Duodenal mucosa (tissue), 2 donors: ENCODE results near the gene ABHD17B.

Experiments
- H3K27ac ChIP-seq: one replicate; pipeline ENCODE4 v1.7.0; 2013; ENCODE audit warnings: low read depth, low read length
- H3K27me3 ChIP-seq, 2 donors: one replicate each; pipeline ENCODE4 v1.7.0; 2013; ENCODE audit warnings: low read length in 2 of 2, control low read depth in 1 of 2; ENCODE audit not compliant: insufficient read depth in 2 of 2, control insufficient read depth in 1 of 2
- H3K36me3 ChIP-seq, 2 donors: one replicate each; pipeline ENCODE4 v1.7.0; 2013; ENCODE audit warnings: low read length in 2 of 2, control low read depth in 1 of 2; ENCODE audit not compliant: insufficient read depth in 2 of 2, control insufficient read depth in 1 of 2
- H3K4me1 ChIP-seq, 2 donors: one replicate each; pipeline ENCODE4 v1.7.0; 2013; ENCODE audit warnings: low read length in 2 of 2, control low read depth in 1 of 2; ENCODE audit not compliant: insufficient read depth in 2 of 2, control insufficient read depth in 1 of 2
- H3K4me3 ChIP-seq, 2 donors: one replicate each; pipeline ENCODE4 v1.7.0; 2013; ENCODE audit warnings: low read length in 2 of 2, low read depth in 1 of 2
- H3K9ac ChIP-seq, 2 donors: one replicate each; pipeline ENCODE4 v1.7.0; 2013; ENCODE audit warnings: low read length in 2 of 2, low read depth in 1 of 2
- H3K9me3 ChIP-seq, 2 donors: one replicate each; pipeline ENCODE4 v1.7.0; 2013; ENCODE audit warnings: low read length in 2 of 2, control low read depth in 1 of 2; ENCODE audit not compliant: control insufficient read depth in 1 of 2

The ABHD17B gene

GRCh38 chr9:71830153-71830552 is 80.8 kb downstream of the ABHD17B start:
- H3K36me3 ChIP-seq: no peaks in the 10 kb centered on the region
- H3K9ac ChIP-seq: no peak overlapping the region
- H3K27me3 ChIP-seq: no peaks in the 10 kb centered on the region
- H3K4me1 ChIP-seq: no peaks in the 10 kb centered on the region
- H3K9me3 ChIP-seq: peaks cover 0 to 8% of the 10 kb centered on the region in 2 donors
- no peak overlapping the region for H3K27ac ChIP-seq
- H3K4me3 ChIP-seq: no peak overlapping the region

GRCh38 chr9:71826279-71826678 is 84.7 kb downstream of the ABHD17B start:
- Histone ChIP-seq H3K27me3 (no peaks in the 10 kb centered on the region), H3K9me3 (no peaks in the 10 kb centered on the region), H3K9ac (no peak overlapping the region), H3K4me1 (no peaks in the 10 kb centered on the region), H3K4me3 (no peak overlapping the region), H3K27ac (no peak overlapping the region), H3K36me3 (no peaks in the 10 kb centered on the region)

- H3K4me3 ChIP-seq: no peak overlapping the region
- H3K9ac ChIP-seq: no peak overlapping the region
Observed at GRCh38 chr9:71824257-71824656, 86.7 kb downstream of the ABHD17B start.

GRCh38 chr9:71822935-71823334 is 88.1 kb downstream of the ABHD17B start:
- no peak overlapping the region for H3K9ac ChIP-seq
- H3K4me3 ChIP-seq: no peak overlapping the region
- H3K27ac ChIP-seq: no peak overlapping the region
- H3K4me1 ChIP-seq: no peaks in the 10 kb centered on the region
- H3K36me3 ChIP-seq: no peaks in the 10 kb centered on the region
- no peaks in the 10 kb centered on the region for H3K27me3 ChIP-seq
- H3K9me3 ChIP-seq: no peaks in the 10 kb centered on the region

More at GRCh38 chr9:71824257-71824656, 86.7 kb downstream of the ABHD17B start:
- Histone ChIP-seq H3K27me3 (no peaks in the 10 kb centered on the region), H3K9me3 (no peaks in the 10 kb centered on the region), H3K27ac (no peak overlapping the region), H3K4me1 (no peaks in the 10 kb centered on the region), H3K36me3 (no peaks in the 10 kb centered on the region)

GRCh38 chr9:71822456-71822855 is 88.5 kb downstream of the ABHD17B start:
- Histone ChIP-seq H3K9ac (no peak overlapping the region), H3K36me3 (no peaks in the 10 kb centered on the region), H3K27ac (no peak overlapping the region), H3K4me1 (no peaks in the 10 kb centered on the region), H3K4me3 (no peak overlapping the region), H3K27me3 (no peaks in the 10 kb centered on the region), H3K9me3 (no peaks in the 10 kb centered on the region)

GRCh38 chr9:71821405-71821804 is 89.6 kb downstream of the ABHD17B start:
- no peak overlapping the region for H3K27ac ChIP-seq
- no peaks in the 10 kb centered on the region for H3K4me1 ChIP-seq
- H3K27me3 ChIP-seq: no peaks in the 10 kb centered on the region
- H3K9ac ChIP-seq: no peak overlapping the region
- no peak overlapping the region for H3K4me3 ChIP-seq
- no peaks in the 10 kb centered on the region for H3K9me3 ChIP-seq
- H3K36me3 ChIP-seq: no peaks in the 10 kb centered on the region

- Histone ChIP-seq H3K27ac (no peak overlapping the region), H3K9me3 (no peaks in the 10 kb centered on the region), H3K4me1 (no peaks in the 10 kb centered on the region), H3K9ac (no peak overlapping the region), H3K36me3 (no peaks in the 10 kb centered on the region), H3K27me3 (no peaks in the 10 kb centered on the region), H3K4me3 (no peak overlapping the region)
Observed at GRCh38 chr9:71820403-71820921, 90.5 kb downstream of the ABHD17B start.

GRCh38 chr9:71819115-71819739 is 91.8 kb downstream of the ABHD17B start:
- H3K4me1 ChIP-seq: no peaks in the 10 kb centered on the region
- no peaks in the 10 kb centered on the region for H3K36me3 ChIP-seq
- no peak overlapping the region for H3K4me3 ChIP-seq
- no peak overlapping the region for H3K27ac ChIP-seq
- no peaks in the 10 kb centered on the region for H3K9me3 ChIP-seq
- no peak overlapping the region for H3K9ac ChIP-seq
- no peaks in the 10 kb centered on the region for H3K27me3 ChIP-seq

- Histone ChIP-seq H3K9ac (no peak overlapping the region), H3K4me3 (no peak overlapping the region), H3K36me3 (no peaks in the 10 kb centered on the region), H3K27ac (no peak overlapping the region), H3K4me1 (no peaks in the 10 kb centered on the region), H3K9me3 (no peaks in the 10 kb centered on the region), H3K27me3 (no peaks in the 10 kb centered on the region)
Observed at GRCh38 chr9:71816916-71817451, 94.0 kb downstream of the ABHD17B start.
